Measurements from ENCODE around the gene LAMA3. TPM values are rescaled to one million over a fixed set of nuclear protein-coding genes. Genes with fewer than 3 reads are reported as not detected.

The LAMA3 gene
- total and polyA plus RNA-seq, 10 of the 15 experiments (the other 5 are each of a cell fraction or from before 2014, with no cell fraction given): 0.37 to 6.5 (median 5.4) TPM

GRCh38 chr18:23668731-23669130, 20.5 kb upstream of the LAMA3 start (continued):
- TF ChIP-seq, protein P1, sequence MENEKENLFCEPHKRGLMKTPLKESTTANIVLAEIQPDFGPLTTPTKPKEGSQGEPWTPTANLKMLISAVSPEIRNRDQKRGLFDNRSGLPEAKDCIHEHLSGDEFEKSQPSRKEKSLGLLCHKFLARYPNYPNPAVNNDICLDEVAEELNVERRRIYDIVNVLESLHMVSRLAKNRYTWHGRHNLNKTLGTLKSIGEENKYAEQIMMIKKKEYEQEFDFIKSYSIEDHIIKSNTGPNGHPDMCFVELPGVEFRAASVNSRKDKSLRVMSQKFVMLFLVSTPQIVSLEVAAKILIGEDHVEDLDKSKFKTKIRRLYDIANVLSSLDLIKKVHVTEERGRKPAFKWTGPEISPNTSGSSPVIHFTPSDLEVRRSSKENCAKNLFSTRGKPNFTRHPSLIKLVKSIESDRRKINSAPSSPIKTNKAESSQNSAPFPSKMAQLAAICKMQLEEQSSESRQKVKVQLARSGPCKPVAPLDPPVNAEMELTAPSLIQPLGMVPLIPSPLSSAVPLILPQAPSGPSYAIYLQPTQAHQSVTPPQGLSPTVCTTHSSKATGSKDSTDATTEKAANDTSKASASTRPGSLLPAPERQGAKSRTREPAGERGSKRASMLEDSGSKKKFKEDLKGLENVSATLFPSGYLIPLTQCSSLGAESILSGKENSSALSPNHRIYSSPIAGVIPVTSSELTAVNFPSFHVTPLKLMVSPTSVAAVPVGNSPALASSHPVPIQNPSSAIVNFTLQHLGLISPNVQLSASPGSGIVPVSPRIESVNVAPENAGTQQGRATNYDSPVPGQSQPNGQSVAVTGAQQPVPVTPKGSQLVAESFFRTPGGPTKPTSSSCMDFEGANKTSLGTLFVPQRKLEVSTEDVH (IDR thresholded peaks at IDR 0.05; ENCODE audit: low read depth, partially characterized antibody): no peak

DNA sequence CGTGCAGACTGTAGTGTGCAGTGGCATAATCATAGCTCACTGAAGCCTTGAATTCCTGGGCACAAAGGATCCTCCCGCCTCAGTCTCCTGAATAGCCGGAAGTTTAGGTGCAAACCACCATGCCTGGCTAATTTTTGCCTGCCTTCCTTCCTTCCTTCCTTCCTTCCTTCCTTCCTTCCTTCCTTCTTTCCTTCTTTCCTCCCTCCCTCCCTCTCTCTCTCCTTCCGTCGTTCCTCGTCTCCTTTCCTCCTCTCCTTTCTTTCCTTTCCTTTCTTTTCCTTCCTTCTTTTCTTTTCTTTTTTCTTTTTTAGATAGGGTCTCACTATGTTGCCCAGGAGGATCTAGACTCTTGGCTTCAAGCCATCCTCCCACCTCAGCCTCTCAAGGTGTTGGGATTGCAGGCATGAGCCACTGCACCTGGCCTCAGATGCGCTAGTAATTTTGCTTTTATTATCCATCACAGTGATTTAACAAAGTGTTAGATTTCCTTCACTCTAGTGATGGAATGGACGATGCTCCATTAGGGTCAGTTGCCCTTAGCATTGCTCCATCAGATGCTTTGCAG, 20.0 kb upstream of the LAMA3 start:
- Histone ChIP-seq H3K27ac (ENCODE audit: control insufficient read depth, insufficient read depth) (no peak overlapping the region), H3K4me3 (no peak overlapping the region), H3K9ac (ENCODE audit: control insufficient read depth, insufficient read depth, low read length) (no peak overlapping the region), H4K20me1 (ENCODE audit: control insufficient read depth, insufficient read depth) (no peaks in the 10 kb centered on the region), H3K79me2 (ENCODE audit: control insufficient read depth, insufficient read depth, low read length) (no peaks in the 10 kb centered on the region), H3K4me1 (ENCODE audit: control insufficient read depth, insufficient read depth, low read length) (no peaks in the 10 kb centered on the region), H3K36me3 (ENCODE audit: control insufficient read depth in 2 of 2, insufficient read depth in 2 of 2, low read length in 1 of 2) (no peaks in the 10 kb centered on the region), H3K4me2 (ENCODE audit: control insufficient read depth, insufficient read depth) (no peak overlapping the region), H2AFZ (ENCODE audit: control insufficient read depth, low read depth, low read length) (no peak overlapping the region), H3K27me3 (replicated peaks in 1 of 2; ENCODE audit: control insufficient read depth in 2 of 2, insufficient read depth in 2 of 2, low read length in 1 of 2) (peaks cover 1 to 2% of the 10 kb centered on the region in 2 experiments; a peak in 1 of 4 replicates), H3K9me3 (replicated peaks; ENCODE audit: control insufficient read depth, insufficient read depth, low read length) (no peaks in the 10 kb centered on the region)
- ChIA-PET CTCF (interaction anchor here (1.2 kb wide), 1 partner anchor 13 kb away, joined by 3 read pairs; no protein-coding TSS in a partner anchor), RAD21 (ENCODE audit: unreplicated experiment) (no interaction called here), SMC1A (ENCODE audit: uncharacterized antibody, unreplicated experiment) (interaction anchor here (0.7 to 1.9 kb wide), 2 partner anchors 34 to 349 kb away, joined by 3 to 5 read pairs; no protein-coding TSS in a partner anchor), POLR2A (no interaction called here)
- 45% methylated on average over 8 of the region's 8 CpGs for WGBS (ENCODE audit: insufficient coverage, insufficient replicate concordance, low lambda C conversion rate, missing lambda C conversion rate)
- intact Hi-C loops (cut with micrococcal nuclease; ENCODE audit: unreplicated experiment) (no loop called here), in situ Hi-C loops (cut with MboI) (no loop called here)
- FAIRE-seq: no peak
- no peak for TF ChIP-seq NBN (IDR thresholded peaks at IDR 0.05)
- TF ChIP-seq RBBP5 (conservative IDR thresholded peaks at IDR 0.05): no peak
- no peak for TF ChIP-seq MTA3 (IDR thresholded peaks at IDR 0.05; ENCODE audit: borderline replicate concordance, low read length)
- TF ChIP-seq, protein P2, sequence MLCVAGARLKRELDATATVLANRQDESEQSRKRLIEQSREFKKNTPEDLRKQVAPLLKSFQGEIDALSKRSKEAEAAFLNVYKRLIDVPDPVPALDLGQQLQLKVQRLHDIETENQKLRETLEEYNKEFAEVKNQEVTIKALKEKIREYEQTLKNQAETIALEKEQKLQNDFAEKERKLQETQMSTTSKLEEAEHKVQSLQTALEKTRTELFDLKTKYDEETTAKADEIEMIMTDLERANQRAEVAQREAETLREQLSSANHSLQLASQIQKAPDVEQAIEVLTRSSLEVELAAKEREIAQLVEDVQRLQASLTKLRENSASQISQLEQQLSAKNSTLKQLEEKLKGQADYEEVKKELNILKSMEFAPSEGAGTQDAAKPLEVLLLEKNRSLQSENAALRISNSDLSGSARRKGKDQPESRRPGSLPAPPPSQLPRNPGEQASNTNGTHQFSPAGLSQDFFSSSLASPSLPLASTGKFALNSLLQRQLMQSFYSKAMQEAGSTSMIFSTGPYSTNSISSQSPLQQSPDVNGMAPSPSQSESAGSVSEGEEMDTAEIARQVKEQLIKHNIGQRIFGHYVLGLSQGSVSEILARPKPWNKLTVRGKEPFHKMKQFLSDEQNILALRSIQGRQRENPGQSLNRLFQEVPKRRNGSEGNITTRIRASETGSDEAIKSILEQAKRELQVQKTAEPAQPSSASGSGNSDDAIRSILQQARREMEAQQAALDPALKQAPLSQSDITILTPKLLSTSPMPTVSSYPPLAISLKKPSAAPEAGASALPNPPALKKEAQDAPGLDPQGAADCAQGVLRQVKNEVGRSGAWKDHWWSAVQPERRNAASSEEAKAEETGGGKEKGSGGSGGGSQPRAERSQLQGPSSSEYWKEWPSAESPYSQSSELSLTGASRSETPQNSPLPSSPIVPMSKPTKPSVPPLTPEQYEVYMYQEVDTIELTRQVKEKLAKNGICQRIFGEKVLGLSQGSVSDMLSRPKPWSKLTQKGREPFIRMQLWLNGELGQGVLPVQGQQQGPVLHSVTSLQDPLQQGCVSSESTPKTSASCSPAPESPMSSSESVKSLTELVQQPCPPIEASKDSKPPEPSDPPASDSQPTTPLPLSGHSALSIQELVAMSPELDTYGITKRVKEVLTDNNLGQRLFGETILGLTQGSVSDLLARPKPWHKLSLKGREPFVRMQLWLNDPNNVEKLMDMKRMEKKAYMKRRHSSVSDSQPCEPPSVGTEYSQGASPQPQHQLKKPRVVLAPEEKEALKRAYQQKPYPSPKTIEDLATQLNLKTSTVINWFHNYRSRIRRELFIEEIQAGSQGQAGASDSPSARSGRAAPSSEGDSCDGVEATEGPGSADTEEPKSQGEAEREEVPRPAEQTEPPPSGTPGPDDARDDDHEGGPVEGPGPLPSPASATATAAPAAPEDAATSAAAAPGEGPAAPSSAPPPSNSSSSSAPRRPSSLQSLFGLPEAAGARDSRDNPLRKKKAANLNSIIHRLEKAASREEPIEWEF (IDR thresholded peaks at IDR 0.05; ENCODE audit: insufficient replicate concordance, low read depth, low read length): no peak
- no peak for TF ChIP-seq STAT1 (conservative IDR thresholded peaks at IDR 0.05)
- no peak for TF ChIP-seq JUNB (IDR thresholded peaks at IDR 0.05)
- TF ChIP-seq ETV6 (conservative IDR thresholded peaks at IDR 0.05 in 1 of 2, IDR thresholded peaks at IDR 0.05 in 1 of 2; ENCODE audit: borderline replicate concordance in 1 of 2, low read depth in 1 of 2): 0 out of 4 replicates have a peak, but pooled peaks of 1 of the 2 experiments have one; percentile 43
- no TSS peak for BruUV-seq (replicated peaks)
- DNase-seq (ENCODE audit: low read depth, low spot score): no peak
- ATAC-seq: no peak

Measured in GM12878 (cell line).